HEK293 (cell line): ENCODE data around the gene PLEKHA5.

Source experiments
- CTCF ChIP-seq: fragments of 450-650 bp; formaldehyde crosslinking; IDR thresholded peaks from 2 replicates; pipeline ENCODE4 v1.5.1; 2016; ENCODE audit warnings: missing biosample characterization, missing genetic modification characterization
- KLF1 ChIP-seq: fragments of 450-650 bp; formaldehyde crosslinking; IDR thresholded peaks from 2 replicates; pipeline ENCODE4 v1.5.1; 2016; ENCODE audit warnings: missing biosample characterization, missing genetic modification characterization
- KLF8 ChIP-seq: fragments of 450-650 bp; formaldehyde crosslinking; IDR thresholded peaks from 2 replicates; pipeline ENCODE4 v1.5.1; 2016; ENCODE audit warnings: missing biosample characterization, missing genetic modification characterization
- KLF9 ChIP-seq: fragments of 450-650 bp; formaldehyde crosslinking; IDR thresholded peaks from 2 replicates; pipeline ENCODE4 v1.5.1; 2016; ENCODE audit warnings: missing biosample characterization, missing genetic modification characterization, low read depth
- SP7 ChIP-seq: fragments of 450-650 bp; formaldehyde crosslinking; IDR thresholded peaks from 2 replicates; pipeline ENCODE4 v1.5.1; 2016; ENCODE audit warnings: missing biosample characterization, missing genetic modification characterization
- YY1 ChIP-seq: fragments of 450-650 bp; formaldehyde crosslinking; IDR thresholded peaks from 2 replicates; pipeline ENCODE4 v1.5.1; 2018; ENCODE audit warnings: missing biosample characterization, missing genetic modification characterization
- ZNF10 ChIP-seq: fragments of 450-650 bp; formaldehyde crosslinking; IDR thresholded peaks from 2 replicates; pipeline ENCODE4 v1.5.1; 2017; ENCODE audit warnings: missing biosample characterization, missing genetic modification characterization
- ZNF274 ChIP-seq, 2 experiments: fragments of 200-500 bp in 1 of 2; fragments of 450-650 bp in 1 of 2; sonication (Bioruptor generic) in 1 of 2; formaldehyde crosslinking in 1 of 2; IDR thresholded peaks; 2 replicates each; pipeline versions ENCODE4 v1.5.1 to v1.6.1; 2014 to 2016; ENCODE audit warnings: borderline replicate concordance in 1 of 2, inconsistent platforms in 1 of 2, low read length in 1 of 2, missing biosample characterization in 1 of 2, missing genetic modification characterization in 1 of 2
- ZNF311 ChIP-seq: fragments of 450-650 bp; formaldehyde crosslinking; IDR thresholded peaks from 2 replicates; pipeline ENCODE4 v1.5.1; 2017; ENCODE audit warnings: missing biosample characterization, missing genetic modification characterization, borderline replicate concordance
- ZNF433 ChIP-seq: fragments of 450-650 bp; formaldehyde crosslinking; IDR thresholded peaks from 2 replicates; pipeline ENCODE4 v1.5.1; 2016; ENCODE audit warnings: missing biosample characterization, missing genetic modification characterization, low read depth
- ZNF518A ChIP-seq: fragments of 450-650 bp; formaldehyde crosslinking; conservative IDR thresholded peaks from 2 replicates; pipeline ENCODE4 v1.5.1; 2016; ENCODE audit warnings: low read depth, missing biosample characterization, missing genetic modification characterization
- ZNF747 ChIP-seq: fragments of 450-650 bp; formaldehyde crosslinking; IDR thresholded peaks from 2 replicates; pipeline ENCODE4 v1.5.1; 2016; ENCODE audit warnings: missing biosample characterization, missing genetic modification characterization
- ZNF777 ChIP-seq: fragments of 450-650 bp; formaldehyde crosslinking; IDR thresholded peaks from 2 replicates; pipeline ENCODE4 v1.5.1; 2017; ENCODE audit warnings: missing biosample characterization, missing genetic modification characterization, borderline replicate concordance
- ZNF843 ChIP-seq: fragments of 450-650 bp; formaldehyde crosslinking; IDR thresholded peaks from 2 replicates; pipeline ENCODE4 v1.5.1; 2016; ENCODE audit warnings: missing biosample characterization, missing genetic modification characterization

- TF ChIP-seq CTCF (tag by site-specific recombination) (no peak), ZNF777 (tag by site-specific recombination) (no peak), KLF1 (tag by site-specific recombination) (no peak), ZNF274 (IDR thresholded peaks at IDR 0.05; ENCODE audit: low read length) (no peak), ZNF274 (tag by site-specific recombination; IDR thresholded peaks at IDR 0.05; ENCODE audit: borderline replicate concordance) (no peak), ZNF433 (no peak), KLF8 (tag by site-specific recombination) (no peak), YY1 (tag by site-specific recombination) (no peak), ZNF10 (no peak), ZNF518A (tag by site-specific recombination) (no peak), ZNF311 (tag by site-specific recombination) (no peak), KLF9 (no peak), SP7 (tag by site-specific recombination) (no peak), ZNF747 (tag by site-specific recombination) (no peak), ZNF843 (no peak)
Measured at GRCh38 chr12:19244312-19244711, 114.8 kb downstream of the PLEKHA5 start.
